Body of pancreas (tissue), 4 donors: ENCODE data around the gene KLK6.

Source experiments
- POLR2A ChIP-seq, 3 donors: fragments of 450-650 bp; IDR thresholded peaks; one replicate each; pipeline ENCODE4 v1.6.1; 2016; ENCODE audit warnings: antibody characterized with exemption in 3 of 3, mild to moderate bottlenecking in 2 of 3
- TF ChIP-seq, protein P1 (sequence below), 7 experiments: fragments of 450-650 bp in 4 of 7; fragments of 200-600 bp in 3 of 7; sonication (generic) in 3 of 7; IDR thresholded peaks; one replicate each; pipeline ENCODE4 v1.5.1; 2016 to 2019; ENCODE audit warnings: antibody characterized with exemption in 7 of 7

DNA sequence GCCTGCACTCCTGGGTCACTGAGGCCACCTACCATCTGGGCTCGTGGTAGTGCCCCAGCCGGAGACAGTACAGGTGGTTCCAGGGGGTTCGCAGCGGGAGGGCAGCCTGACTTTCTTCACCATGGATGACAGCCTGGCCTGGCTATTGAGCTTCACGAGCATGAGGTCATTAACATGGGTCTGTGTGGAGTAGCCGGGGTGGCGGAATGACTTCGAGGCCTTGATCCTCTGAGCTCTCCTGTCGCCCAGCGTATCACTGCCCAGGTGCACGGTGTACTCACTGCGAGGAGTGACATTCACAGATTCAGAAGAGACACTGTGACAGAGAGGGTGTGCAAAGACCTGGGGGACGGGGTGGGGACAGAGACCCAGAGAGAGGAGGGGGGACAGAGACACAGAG is 10.8 kb upstream of the KLK6 start:
- no peak for TF ChIP-seq POLR2A (IDR thresholded peaks at IDR 0.05)
- TF ChIP-seq, protein P1, sequence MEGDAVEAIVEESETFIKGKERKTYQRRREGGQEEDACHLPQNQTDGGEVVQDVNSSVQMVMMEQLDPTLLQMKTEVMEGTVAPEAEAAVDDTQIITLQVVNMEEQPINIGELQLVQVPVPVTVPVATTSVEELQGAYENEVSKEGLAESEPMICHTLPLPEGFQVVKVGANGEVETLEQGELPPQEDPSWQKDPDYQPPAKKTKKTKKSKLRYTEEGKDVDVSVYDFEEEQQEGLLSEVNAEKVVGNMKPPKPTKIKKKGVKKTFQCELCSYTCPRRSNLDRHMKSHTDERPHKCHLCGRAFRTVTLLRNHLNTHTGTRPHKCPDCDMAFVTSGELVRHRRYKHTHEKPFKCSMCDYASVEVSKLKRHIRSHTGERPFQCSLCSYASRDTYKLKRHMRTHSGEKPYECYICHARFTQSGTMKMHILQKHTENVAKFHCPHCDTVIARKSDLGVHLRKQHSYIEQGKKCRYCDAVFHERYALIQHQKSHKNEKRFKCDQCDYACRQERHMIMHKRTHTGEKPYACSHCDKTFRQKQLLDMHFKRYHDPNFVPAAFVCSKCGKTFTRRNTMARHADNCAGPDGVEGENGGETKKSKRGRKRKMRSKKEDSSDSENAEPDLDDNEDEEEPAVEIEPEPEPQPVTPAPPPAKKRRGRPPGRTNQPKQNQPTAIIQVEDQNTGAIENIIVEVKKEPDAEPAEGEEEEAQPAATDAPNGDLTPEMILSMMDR (IDR thresholded peaks at IDR 0.05) = no peak
